PC-3 (cell line): Measurements from ENCODE around the gene FOXP1. TPM values are rescaled to one million over a fixed set of nuclear protein-coding genes. Genes with fewer than 3 reads are reported as not detected.

Experiments used
- ATAC-seq: fragments of 200-7000 bp; cut with Tn5 transposase; 2 replicates; pipeline ENCODE4 v1.9.1; 2020; ENCODE audit warnings: mild to moderate bottlenecking, moderate library complexity
- BruUV-seq: library from RNA; stranded (reverse); fragments of 400-500 nt; replicated peaks from 2 replicates; lab custom pipeline; 2021; lab: Mats Ljungman, UMichigan
- CTCF ChIA-PET: fragments of 300-600 bp; sonication (Branson Sonifier 250); formaldehyde crosslinking; loops from one replicate; lab custom pipeline; 2022; ENCODE audit warnings: antibody characterized with exemption; lab: Charles Lee
- POLR2A ChIA-PET: fragments of 300-600 bp; sonication (Branson Sonifier 250); formaldehyde crosslinking; loops from one replicate; lab custom pipeline; 2022; ENCODE audit warnings: antibody characterized with exemption; ENCODE audit not compliant: unreplicated experiment; lab: Charles Lee
- DNase-seq: peaks from one replicate; pipeline ENCODE4 v3.0.0-alpha.2; 2015
- H2AFZ ChIP-seq: fragments of 300-600 bp; sonication (generic); 2 replicates; pipeline ENCODE4 v1.6.0; 2016; ENCODE audit warnings: antibody characterized with exemption, low read length
- H3F3A ChIP-seq: fragments of 300-600 bp; sonication (generic); one replicate; pipeline ENCODE4 v1.6.0; 2017; ENCODE audit warnings: antibody characterized with exemption, low read length, control low read depth, mild to moderate bottlenecking; ENCODE audit not compliant: unreplicated experiment
- H3K27ac ChIP-seq: fragments of 300-600 bp; sonication (generic); 2 replicates; pipeline ENCODE4 v1.5.1; 2016; ENCODE audit warnings: mild to moderate bottlenecking, low read length
- H3K27me3 ChIP-seq: fragments of 300-600 bp; sonication (generic); 2 replicates; pipeline ENCODE4 v1.6.1; 2016; ENCODE audit warnings: low read length, mixed read lengths
- H3K36me3 ChIP-seq: fragments of 300-600 bp; sonication (generic); 2 replicates; pipeline ENCODE4 v1.6.1; 2016; ENCODE audit warnings: low read depth, mixed run types, low read length, mixed read lengths
- H3K4me1 ChIP-seq: fragments of 300-600 bp; sonication (generic); 2 replicates; pipeline ENCODE4 v1.5.1; 2016; ENCODE audit warnings: low read length; ENCODE audit not compliant: insufficient read depth
- H3K4me2 ChIP-seq: fragments of 300-600 bp; sonication (generic); 2 replicates; pipeline ENCODE4 v1.6.0; 2016; ENCODE audit warnings: low read length
- H3K4me3 ChIP-seq: fragments of 300-600 bp; sonication (generic); 2 replicates; pipeline ENCODE4 v1.5.1; 2016; ENCODE audit warnings: mild to moderate bottlenecking, low read length, mixed read lengths
- H3K79me2 ChIP-seq: fragments of 300-600 bp; sonication (generic); 2 replicates; pipeline ENCODE4 v1.6.1; 2017; ENCODE audit warnings: low read length, mixed read lengths
- H3K9ac ChIP-seq: fragments of 300-600 bp; sonication (generic); 2 replicates; pipeline ENCODE4 v1.6.0; 2016; ENCODE audit warnings: mild to moderate bottlenecking, low read length
- H3K9me2 ChIP-seq: fragments of 300-600 bp; sonication (generic); replicated peaks from 2 replicates; pipeline ENCODE4 v1.6.1; 2016; ENCODE audit warnings: mixed run types, low read length, mixed read lengths
- H3K9me3 ChIP-seq: fragments of 300-600 bp; sonication (generic); 2 replicates; pipeline ENCODE4 v1.6.1; 2016; ENCODE audit warnings: low read length, mixed read lengths
- H4K20me1 ChIP-seq: fragments of 300-600 bp; sonication (generic); 2 replicates; pipeline ENCODE4 v1.6.1; 2016; ENCODE audit warnings: low read length, mixed read lengths
- CTCF ChIP-seq: fragments of 300-600 bp; sonication (generic); conservative IDR thresholded peaks from 2 replicates; pipeline ENCODE4 v1.5.1; 2017; ENCODE audit warnings: antibody characterized with exemption, low read depth, mild to moderate bottlenecking, low read length
- EZH2 ChIP-seq: fragments of 300-600 bp; sonication (generic); IDR thresholded peaks from one replicate; pipeline ENCODE4 v1.6.1; 2017; ENCODE audit warnings: antibody characterized with exemption, mild to moderate bottlenecking, low read length; ENCODE audit not compliant: unreplicated experiment
- EZH2phosphoT487 ChIP-seq: fragments of 300-600 bp; sonication (generic); IDR thresholded peaks from 2 replicates; pipeline ENCODE4 v1.6.1; 2018; ENCODE audit warnings: mild to moderate bottlenecking, antibody characterized with exemption, low read length, borderline replicate concordance
- intact Hi-C: fragments of 100-400 bp; cut with micrococcal nuclease; formaldehyde crosslinking; loops from 2 replicates; pipeline ENCODE4 v1.9.0; 2023
- total RNA-seq: library from RNA; depleted of rRNA; stranded (reverse); fragments of >200 nt; gene quantifications from 2 replicates; pipeline ENCODE4 v1.2.3, GENCODE V29; 2014

FOXP1 gene
- total RNA-seq, 1 experiment from 2014 or later: 35.3 TPM

DNA sequence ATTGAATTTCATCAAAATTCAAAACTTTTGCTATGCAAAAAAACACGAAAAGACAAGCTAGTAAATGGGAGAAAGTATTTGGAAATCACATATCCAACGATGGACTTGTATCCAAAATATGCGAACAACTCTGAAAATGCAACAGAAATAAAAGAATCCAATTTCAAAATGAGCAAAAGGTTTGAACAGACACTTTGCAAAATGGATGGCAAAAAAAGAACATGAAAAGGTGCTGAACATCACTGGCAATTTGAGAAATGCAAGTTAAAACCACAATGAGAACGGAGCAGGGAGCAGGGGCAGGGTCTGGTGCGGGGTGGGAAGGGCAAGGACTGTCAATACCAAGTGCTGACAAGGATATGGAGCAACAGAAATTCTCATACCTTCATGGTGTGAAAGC, 23.1 kb upstream of the FOXP1 start:
- no TSS peak for BruUV-seq
- TF ChIP-seq EZH2 (no peak), CTCF (no peak), EZH2phosphoT487 (no peak)
- no peaks in the 10 kb centered on the region for H3K79me2 ChIP-seq
- no peak overlapping the region for H3K4me2 ChIP-seq
- no peak for ATAC-seq
- no peak for DNase-seq
- H3K27ac ChIP-seq: no peak overlapping the region
- no peak overlapping the region for H2AFZ ChIP-seq
- intact Hi-C loops: no loop called here
- CTCF ChIA-PET: no interaction called here
- no peaks in the 10 kb centered on the region for H3K36me3 ChIP-seq
- no peak overlapping the region for H3K9ac ChIP-seq
- POLR2A ChIA-PET: no interaction called here
- H3K27me3 ChIP-seq: no peaks in the 10 kb centered on the region
- no peaks in the 10 kb centered on the region for H4K20me1 ChIP-seq
- H3K9me3 ChIP-seq: no peaks in the 10 kb centered on the region
- no peak overlapping the region for H3K4me3 ChIP-seq
- H3F3A ChIP-seq: no peaks in the 10 kb centered on the region
- no peaks in the 10 kb centered on the region for H3K9me2 ChIP-seq
- H3K4me1 ChIP-seq: peaks cover 8% of the 10 kb centered on the region

- Histone ChIP-seq H3K4me2 (peak overlapping the region; percentile 21; the same call in 1 of the 2 replicates), H4K20me1 (no peaks in the 10 kb centered on the region), H3K79me2 (no peaks in the 10 kb centered on the region), H3K27me3 (no peaks in the 10 kb centered on the region), H3K9ac (no peak overlapping the region), H3K36me3 (no peaks in the 10 kb centered on the region), H3K4me1 (peaks cover 34% of the 10 kb centered on the region), H3K9me3 (no peaks in the 10 kb centered on the region), H3K9me2 (no peaks in the 10 kb centered on the region), H3F3A (peaks cover 1% of the 10 kb centered on the region), H3K27ac (no peak overlapping the region), H2AFZ (no peak overlapping the region), H3K4me3 (no peak overlapping the region)
- TF ChIP-seq EZH2phosphoT487: no peak
- no TSS peak for BruUV-seq
- POLR2A ChIA-PET: no interaction called here
- intact Hi-C loops: no loop called here
- DNase-seq (no peak), ATAC-seq (peak; percentile 14; the same call in 1 of the 2 replicates)
- CTCF ChIA-PET: interaction anchor here (1.0 kb wide), 1 partner anchor 79 kb away, joined by 3 read pairs; no protein-coding TSS in a partner anchor
Observed at GRCh38 chr3:71602256-71602655, 18.7 kb upstream of the FOXP1 start.

DNA sequence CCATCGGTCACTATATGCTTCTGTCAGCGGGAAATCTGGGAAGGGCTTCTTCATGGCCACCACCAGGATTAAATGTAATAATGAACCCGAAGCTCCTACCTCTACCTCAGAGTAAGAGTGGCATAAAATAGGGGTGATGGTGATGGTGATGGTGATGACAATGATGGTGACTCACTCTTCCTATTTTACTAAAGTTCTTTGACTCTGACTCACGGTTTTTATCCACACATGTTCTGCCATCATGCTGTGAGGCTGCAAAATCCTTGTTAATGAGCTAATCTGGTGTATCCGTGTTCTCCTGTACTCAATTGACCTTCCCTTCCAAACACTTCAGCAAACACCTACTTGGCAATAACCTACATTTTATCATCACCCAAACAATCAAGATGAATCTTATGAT, 18.3 kb upstream of the FOXP1 start:
- ATAC-seq: peak; percentile 83

More for the DNA sequence above, 18.3 kb upstream of the FOXP1 start:
- H3K9me2 ChIP-seq: no peaks in the 10 kb centered on the region
- H3F3A ChIP-seq: peaks cover 6% of the 10 kb centered on the region
- no peak overlapping the region for H3K9ac ChIP-seq
- CTCF ChIA-PET: interaction anchor here (1.0 kb wide), 1 partner anchor 79 kb away, joined by 3 read pairs; no protein-coding TSS in a partner anchor
- BruUV-seq: no TSS peak
- no peak overlapping the region for H2AFZ ChIP-seq
- H3K36me3 ChIP-seq: no peaks in the 10 kb centered on the region
- DNase-seq: peak; percentile 71
- intact Hi-C loops: no loop called here
- H3K4me2 ChIP-seq: peak overlapping the region; percentile 21; the same call in 1 of the 2 replicates
- no peak overlapping the region for H3K4me3 ChIP-seq
- H3K27me3 ChIP-seq: no peaks in the 10 kb centered on the region
- POLR2A ChIA-PET: no interaction called here
- H3K27ac ChIP-seq: no peak overlapping the region
- no peak for TF ChIP-seq CTCF
- TF ChIP-seq EZH2phosphoT487: no peak
- TF ChIP-seq EZH2: no peak
- no peaks in the 10 kb centered on the region for H4K20me1 ChIP-seq
- no peaks in the 10 kb centered on the region for H3K79me2 ChIP-seq
- no peaks in the 10 kb centered on the region for H3K9me3 ChIP-seq
- H3K4me1 ChIP-seq: peaks cover 38% of the 10 kb centered on the region
